ENCODE results near the gene BCL11B.

The BCL11B gene

DNA sequence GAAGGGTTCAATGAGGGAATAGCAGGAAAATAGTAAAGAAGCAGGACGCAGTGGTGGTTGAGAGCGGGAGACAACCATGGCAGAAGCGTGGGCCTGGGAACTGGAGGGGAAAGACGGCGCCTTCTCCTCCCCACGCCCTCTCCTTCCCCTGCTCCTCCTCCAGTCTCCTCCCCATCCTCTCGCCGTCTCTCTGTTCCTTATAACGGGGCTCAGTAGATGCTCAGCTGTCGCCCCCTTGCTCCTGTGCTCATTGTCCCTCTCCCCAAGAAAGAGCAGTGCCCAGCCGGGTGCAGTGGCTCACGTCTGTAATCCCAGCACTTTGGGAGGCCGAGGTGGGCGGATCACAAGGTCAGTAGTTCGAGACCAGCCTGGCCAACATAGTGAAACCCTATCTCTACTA is 142.0 kb downstream of the BCL11B start:
- no peak for DNase-seq

DNA sequence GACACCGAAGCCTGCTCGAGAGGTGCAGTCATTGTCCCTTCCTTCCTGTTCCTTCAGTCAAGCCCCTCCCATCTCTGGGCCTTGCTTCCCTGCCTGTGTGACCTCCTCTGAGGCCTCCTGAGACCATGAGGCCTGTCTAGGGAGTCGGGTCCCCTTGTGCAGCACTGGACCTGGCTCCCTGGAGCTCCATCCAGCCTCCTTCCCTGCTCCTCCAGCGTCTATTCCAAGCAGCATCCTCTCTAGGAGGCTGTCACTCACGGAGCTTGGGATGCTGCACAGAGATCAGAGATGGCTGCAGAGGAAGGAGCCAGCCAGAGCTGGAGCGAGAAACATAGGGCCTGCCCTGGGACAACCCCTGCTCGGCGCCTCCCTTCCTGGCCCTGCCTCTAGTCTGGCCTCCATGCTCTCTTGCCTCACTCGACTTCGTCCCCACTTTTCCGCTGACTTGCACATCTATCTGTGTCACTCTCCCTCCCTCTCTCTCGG is 142.7 kb downstream of the BCL11B start:
- DNase-seq, result no peak

DNA sequence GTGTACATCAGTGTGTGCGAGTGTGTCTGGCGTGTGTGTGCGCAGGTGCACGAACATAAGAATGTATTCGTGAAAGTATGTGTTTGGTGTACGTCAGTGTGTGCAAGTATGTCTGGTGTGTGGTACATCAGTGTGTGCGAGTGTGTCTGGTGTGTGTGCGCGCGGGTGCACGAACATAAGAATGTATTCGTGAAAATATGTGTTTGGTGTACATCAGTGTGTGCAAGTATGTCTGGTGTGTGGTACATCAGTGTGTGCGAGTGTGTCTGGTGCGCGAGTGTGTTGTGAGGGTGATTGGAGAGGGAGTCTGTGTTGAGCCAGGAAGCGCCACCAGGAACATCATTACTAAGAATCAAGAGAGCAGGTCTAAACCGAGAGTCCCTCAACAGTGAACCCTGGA is 143.8 kb downstream of the BCL11B start:
- DNase-seq, result no peak

DNA sequence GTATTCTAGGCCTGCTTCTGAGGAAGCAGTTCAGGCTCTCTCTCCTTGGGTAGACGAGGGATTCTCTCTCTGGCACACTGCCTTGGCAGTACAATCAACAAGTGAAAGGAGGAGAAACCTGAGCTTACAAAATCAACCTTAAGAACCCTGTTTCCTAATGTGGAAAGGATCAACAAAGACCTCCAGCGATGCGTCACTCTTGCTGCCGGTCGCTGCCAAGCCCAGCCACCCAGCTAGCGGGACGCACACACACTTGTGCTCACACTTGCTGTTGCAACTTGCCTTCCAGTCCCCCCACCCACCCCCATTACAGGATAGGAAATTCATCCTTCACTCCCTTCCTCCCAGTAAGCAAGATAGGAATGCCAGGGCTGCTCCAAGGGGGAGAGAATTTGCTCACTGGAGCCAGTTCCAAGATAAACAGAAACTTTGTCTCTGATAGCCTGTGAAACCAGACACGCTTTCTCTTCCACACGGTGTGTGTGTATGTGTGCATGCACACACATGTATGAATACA is 144.3 kb downstream of the BCL11B start:
- no peak for DNase-seq

DNA sequence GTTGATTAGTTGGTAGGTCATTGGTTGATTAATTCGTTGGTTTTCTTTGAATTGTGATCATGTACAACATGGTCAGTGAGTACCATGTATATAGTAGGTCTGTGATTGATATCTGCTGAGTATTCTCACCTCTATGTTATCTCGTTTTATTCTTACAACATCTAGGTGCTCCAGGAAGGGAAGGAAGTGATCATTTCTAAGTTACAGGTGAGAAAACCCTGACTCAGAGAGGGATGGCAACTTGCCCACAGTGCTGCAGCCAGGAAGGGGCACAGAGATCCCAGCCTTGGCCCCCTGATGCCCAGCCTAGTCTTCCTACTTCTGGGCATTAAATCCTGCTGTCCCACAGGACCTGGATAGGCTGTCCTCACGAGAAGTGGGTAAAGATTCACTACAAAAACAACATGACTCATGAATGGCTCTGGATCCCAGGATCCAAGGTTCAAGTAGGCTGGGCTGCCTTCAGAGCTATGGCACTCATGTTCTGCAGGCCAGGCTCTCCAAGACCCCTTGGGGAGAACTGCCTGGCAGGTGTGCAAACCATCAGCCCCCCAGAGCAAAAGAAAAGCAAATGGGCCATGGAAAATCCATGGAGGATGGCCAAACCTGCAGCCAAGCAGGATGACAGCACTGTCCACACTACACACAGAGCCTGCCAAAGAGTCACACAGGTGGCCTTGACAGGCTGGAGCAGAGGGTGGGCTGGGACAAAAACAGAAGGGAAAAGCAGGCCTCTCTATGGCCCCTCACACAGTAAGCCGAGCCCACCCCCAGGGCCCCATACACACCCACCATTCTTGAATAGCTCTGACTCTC is 146.2 kb downstream of the BCL11B start:
- DNase-seq, result no peak

DNA sequence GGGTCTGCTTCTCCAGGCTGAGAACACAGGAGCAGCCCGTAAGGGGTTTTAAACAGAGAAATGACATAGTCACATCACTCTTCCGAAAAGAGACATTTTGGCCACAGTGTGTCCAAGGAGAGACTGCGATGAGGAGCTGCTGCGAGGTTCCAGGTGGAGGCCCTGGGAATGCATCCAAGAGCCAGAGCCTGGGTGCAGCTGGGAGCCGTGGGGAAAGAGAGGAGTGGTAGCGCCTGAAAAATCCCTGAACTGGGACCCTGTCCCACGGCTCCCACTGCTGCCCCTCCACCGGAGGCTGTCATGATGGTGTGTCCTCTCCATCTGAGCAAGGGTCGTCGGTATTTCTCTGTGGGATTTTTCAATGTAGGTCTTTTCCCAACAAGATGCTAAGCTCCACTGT is 146.9 kb downstream of the BCL11B start:
- no peak for DNase-seq

DNA sequence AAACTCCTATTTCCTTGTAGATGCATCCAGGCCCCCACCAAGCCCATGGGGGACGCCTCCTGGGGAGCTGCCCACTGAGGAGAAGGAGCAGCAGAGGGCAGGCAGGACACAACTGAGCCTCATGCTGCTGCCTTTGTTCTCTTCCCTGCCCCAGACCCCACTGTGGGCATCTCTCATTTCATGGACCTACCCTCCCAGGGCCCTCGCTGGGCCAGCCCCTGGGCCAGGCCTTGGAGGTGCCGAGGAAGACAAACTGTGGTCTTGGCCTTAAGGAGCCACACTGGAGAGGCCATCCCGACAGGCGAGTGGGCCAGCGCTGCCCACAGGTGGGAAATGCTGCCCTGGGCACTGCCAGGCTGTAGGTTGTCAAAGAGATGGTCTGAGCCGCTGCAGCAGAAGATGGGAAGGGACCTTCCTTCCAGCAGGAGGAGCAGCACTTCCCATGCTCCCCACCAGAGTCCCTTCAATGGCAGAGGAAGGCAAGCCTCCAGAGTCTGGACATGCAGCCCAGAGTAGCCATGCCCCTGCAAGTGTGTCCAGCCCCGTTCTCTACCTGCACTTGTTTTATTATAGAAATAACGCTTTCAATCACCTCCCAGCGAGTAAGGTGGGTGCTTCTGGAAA is 147.4 kb downstream of the BCL11B start:
- no peak for DNase-seq

DNA sequence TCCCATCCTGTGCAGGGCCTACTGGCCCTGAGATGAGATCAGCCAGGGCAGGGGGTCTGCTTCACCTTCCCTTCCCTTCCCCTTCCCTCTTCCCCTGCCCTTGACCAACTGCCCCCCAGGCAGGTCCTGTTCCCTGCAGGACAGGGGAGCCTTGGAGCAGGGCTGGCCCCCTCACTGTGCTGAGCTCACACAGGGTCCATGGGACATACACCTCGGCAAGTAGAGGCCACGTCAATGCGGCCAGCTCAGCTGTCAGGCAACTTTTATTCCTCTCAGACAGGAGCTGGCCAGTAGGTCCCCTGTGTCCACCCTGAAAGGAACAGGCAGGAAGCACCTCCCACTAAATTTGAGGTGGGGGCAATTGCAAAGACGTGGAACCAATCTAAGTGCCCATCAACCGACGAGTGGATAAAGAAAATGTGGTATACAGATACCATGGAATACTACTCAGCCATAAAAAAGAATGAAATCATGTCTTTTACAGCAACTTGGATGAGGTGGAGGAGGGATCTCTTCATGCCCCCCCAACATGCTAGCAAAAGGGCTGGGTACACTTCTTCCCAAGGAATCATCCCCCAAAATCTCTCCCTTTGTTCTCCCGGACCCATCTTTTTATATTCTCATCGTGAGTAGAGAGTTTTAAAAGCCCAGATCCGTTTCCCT is 148.7 kb downstream of the BCL11B start:
- DNase-seq, result no peak

DNA sequence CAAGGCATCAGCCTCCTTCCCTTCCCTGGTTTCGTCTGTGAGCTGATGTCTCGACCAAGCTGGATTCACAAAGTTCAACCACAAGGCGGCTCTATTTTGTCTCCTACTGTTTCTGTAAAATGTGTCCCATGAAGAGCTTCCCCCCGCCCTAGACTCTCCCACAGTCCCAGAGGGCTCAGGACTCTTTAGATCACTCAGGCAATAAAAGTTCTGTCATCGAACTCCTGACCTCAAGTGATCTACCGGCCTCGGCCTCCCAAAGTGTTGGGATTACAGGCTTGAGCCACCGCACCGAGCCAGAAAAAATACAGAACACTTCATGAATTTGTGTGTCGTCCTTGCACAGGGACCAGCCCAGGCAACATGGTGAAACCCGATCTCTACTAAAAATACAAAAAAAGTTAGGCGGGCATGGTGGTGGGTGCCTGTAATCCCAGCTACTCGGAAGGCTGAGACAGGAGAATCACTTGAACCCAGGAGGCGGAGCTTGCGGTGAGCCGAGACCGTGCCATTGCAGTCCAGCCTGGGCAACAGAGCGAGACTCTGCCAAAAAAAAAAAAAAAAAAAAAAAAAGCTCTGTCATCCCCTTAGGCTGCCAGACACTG is 149.4 kb downstream of the BCL11B start:
- DNase-seq, result no peak

DNA sequence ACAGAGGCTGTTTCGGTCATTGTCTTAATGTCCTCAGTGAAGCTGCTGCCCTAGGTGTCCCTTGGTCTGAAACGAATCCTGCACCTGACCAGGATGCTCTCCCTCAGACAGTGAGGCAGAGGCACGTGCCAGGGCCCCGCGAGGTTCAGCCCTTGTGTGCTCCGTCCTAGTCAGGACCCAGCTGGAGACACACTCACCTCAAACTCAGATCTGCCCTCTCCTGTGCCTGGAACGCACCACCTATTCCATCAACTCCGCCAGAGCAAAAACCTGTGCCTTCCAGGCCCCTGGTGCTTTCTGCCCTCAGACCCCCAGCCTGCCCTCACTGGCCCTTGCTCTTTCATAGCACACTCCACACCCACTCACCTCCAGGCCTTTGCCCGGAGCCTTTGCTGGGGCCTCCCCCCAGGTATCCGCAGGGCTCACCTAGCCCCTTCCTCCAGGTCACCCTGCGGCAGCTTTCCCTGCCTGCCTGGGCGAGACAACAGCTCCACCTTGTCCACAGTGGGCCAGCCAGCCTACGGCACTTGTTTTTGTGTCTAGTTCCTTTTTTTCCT is 150.6 kb downstream of the BCL11B start:
- DNase-seq, result no peak

DNA sequence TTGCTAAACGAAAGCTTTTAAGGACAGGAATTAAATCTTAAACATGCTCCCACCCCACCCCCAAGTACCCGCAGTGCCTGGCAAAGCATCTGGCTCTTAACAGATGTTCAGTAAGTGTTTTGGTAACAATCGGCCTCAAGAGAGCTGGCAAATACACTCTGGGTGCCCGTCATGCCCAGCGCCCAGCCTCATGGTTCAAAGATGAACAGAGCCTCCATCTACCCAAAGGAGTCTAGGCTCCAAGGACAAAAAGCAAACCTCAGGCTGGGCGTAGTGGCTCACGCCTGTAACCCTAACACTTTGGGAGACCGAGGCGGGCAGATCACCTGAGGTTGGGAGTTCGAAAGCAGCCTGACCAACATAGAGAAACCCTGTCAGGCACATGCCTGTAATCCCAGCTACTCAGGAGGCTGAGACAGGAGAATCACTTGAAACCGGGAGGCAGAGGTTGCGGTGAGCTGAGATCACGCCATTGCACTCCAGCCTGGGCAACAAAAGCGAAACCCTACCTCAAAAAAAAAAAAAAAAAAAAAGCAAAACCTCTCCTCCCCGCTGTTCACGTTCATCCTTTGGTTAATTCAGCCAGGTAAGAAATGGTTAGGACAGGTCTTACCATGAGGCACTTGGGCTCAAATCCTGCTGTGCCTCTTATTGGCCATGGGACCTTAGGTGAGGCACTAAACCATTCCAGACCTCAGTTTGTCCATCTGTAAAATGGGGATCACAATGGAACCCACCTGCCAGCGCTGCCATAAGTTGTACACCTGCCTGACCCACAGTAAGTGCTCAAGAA is 151.3 kb downstream of the BCL11B start:
- DNase-seq, result no peak

DNA sequence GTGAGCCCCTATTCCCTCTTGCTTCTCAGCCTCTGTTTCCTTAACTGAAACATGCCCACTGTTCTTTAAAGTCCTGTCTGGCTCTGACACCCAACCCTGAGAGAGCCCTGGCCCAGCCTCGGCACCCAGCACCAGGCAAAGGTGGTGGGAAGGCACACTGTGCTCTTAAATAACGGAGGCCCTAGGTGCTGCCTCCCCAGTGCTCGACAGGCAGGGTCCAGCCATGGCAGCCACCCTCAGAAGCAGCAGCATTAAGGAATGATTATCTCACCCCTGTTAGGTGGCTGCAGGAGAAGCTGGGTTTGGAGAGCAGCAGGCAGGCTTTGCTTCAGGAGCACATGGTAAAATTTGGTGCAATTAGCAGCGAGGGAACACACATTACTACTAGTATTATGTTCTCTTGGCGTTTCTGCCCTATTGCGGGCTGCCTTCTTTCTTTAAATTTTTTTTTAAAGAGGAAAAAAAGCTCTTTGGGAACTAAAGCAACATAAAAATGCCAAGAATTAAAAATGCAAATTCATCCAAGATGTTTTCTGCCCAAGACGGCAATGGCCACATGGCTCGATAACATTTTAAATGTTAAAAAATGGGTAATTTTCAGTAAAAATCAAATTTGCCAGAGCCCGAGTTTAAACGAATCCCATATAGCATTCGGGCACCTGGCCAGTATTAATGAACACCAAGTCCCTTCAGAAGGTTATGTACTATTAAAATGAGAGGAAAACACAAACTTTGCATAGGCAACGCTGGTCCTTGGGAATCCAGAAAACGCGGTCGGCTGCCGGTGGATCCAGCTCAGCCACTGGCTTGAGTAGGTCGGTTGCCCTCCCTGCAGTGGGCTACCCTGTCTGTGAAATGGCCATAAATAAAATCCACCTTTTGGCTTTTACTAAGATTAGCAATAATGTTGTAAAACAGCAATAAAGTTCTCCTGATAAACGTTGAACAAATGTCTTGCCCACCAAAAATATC is 152.2 kb downstream of the BCL11B start:
- DNase-seq, result no peak
